Measurements from ENCODE around the gene ALG1. TPM values are rescaled to one million over a fixed set of nuclear protein-coding genes. Genes with fewer than 3 reads are reported as not detected.

Gene ALG1
- total RNA-seq, 2 donors from 2014 or later, result 10.5 to 14.3 TPM

DNA sequence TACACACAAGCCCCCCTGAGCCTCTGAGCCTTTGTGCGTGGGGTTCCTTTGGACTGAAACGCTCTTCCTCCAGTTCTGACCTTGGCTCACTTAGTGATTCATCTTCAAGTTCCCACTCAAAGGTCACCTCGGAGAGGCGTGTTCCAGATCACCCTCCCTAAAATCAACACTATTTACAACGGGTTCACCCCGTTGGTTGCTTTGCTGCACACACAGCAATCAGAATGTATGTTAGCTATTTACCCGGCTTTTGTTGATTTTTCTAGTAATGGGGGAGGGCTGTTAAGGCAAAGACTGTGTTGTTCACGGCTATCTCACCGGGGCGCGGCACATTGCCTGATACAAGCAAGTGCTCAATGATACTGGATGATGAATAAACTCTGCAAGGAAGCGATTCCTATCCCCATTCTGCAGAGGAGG, 38.9 kb upstream of the ALG1 start:
- H3K4me3 ChIP-seq, result peak overlapping the region; percentile 85 to 97
- H3K4me1 ChIP-seq, result peaks cover 0 to 25% of the 10 kb centered on the region in 2 donors
- H3K27me3 ChIP-seq, result no peaks in the 10 kb centered on the region
- TF ChIP-seq, protein P1, sequence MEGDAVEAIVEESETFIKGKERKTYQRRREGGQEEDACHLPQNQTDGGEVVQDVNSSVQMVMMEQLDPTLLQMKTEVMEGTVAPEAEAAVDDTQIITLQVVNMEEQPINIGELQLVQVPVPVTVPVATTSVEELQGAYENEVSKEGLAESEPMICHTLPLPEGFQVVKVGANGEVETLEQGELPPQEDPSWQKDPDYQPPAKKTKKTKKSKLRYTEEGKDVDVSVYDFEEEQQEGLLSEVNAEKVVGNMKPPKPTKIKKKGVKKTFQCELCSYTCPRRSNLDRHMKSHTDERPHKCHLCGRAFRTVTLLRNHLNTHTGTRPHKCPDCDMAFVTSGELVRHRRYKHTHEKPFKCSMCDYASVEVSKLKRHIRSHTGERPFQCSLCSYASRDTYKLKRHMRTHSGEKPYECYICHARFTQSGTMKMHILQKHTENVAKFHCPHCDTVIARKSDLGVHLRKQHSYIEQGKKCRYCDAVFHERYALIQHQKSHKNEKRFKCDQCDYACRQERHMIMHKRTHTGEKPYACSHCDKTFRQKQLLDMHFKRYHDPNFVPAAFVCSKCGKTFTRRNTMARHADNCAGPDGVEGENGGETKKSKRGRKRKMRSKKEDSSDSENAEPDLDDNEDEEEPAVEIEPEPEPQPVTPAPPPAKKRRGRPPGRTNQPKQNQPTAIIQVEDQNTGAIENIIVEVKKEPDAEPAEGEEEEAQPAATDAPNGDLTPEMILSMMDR (IDR thresholded peaks at IDR 0.05), result no peak
- peak overlapping the region in 1 of 2 donors; percentile 71 for H3K27ac ChIP-seq
- no peaks in the 10 kb centered on the region for H3K9me3 ChIP-seq
- H3K36me3 ChIP-seq, result no peaks in the 10 kb centered on the region
- DNase-seq (ENCODE audit: low spot score), result no peak

DNA sequence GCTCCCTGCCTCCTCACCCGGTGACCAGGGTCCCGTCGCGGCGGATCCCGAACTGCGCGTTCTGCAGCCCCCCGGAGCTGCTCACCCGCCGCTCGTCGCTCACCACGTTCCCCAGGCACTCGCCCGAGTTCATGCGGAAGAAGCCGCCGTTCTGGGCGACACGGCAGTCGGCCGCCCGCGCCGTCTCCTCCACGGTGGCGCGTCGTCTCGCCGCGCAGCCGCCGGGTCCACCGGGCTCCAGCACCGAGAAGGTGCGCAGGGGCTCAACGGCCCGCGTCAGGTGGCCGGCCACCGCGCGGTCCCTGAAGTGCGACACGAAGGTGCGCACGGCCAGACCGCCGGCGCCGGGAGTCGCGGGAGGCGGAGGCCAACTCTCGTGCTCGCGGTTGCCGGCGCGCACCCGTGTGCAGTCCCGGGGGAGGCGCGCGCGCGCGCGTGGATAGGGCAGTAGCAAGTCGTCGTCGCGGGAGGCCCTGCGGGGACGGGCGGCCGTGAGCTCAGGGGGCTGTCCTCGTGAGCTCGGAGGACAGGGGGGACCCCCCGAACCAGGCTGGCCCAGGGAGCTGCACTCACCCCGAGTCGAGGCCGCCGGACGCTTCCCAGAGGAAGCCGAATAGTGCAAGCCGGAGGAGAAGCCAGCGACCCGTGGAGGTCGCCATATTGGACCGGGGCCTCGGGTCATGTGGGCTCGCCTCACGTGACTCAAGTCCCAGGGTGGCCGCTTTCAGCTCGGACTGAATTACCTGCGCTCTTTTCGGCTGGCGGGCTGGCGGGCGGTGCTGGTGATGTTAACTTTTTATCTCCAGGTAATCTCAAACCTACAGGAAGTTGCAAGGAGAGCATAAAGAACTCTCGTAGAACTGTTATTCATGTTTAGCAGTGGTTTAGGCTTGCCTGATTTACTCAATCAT, 38.1 kb upstream of the ALG1 start, which contains the start of gene NAGPA:
TSS of gene NAGPA (minus strand) at position 680 of the 911 bp plus-strand sequence. CDS start at position 659, 21 bp downstream.
- peak; percentile 92 for DNase-seq (ENCODE audit: low spot score)
- TF ChIP-seq, protein P1 (IDR thresholded peaks at IDR 0.05), result no peak
- peak within 1 kb of the TSS; percentile 63 to 71 for H3K27ac ChIP-seq

DNA sequence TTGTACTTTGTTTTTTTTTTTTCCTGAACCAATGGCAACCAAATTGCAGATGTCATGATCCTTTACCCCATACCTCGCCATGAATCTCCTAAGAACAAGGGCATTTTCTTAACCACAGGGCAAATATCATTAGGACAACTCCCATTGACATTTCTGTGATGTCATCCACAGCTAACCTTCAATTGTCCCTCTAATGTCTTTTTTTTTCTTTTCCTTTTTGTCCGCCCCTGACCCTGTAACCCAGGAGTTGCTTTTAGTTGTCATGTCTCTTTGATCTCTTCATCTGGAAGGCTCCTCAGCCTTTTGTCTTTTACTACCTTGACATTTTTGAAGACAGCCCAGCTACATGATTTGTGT, 37.5 kb upstream of the ALG1 start:
- Histone ChIP-seq H3K9me3 (no peaks in the 10 kb centered on the region), H3K4me1 (peaks cover 0 to 25% of the 10 kb centered on the region in 2 donors), H3K36me3 (no peaks in the 10 kb centered on the region), H3K27ac (peak overlapping the region; percentile 63 to 71), H3K27me3 (no peaks in the 10 kb centered on the region), H3K4me3 (peak overlapping the region; percentile 85 to 97)
- TF ChIP-seq, protein P1 (IDR thresholded peaks at IDR 0.05), result no peak
- DNase-seq (ENCODE audit: low spot score), result no peak

More for the DNA sequence above, 38.1 kb upstream of the ALG1 start, which contains the start of gene NAGPA:
- H3K4me3 ChIP-seq, result peak within 1 kb of the TSS; percentile 85 to 97
- H3K4me1 ChIP-seq, result peaks cover 0 to 25% of the 10 kb centered on the region in 2 donors
- H3K27me3 ChIP-seq, result no peaks in the 10 kb centered on the region
- H3K36me3 ChIP-seq, result no peaks in the 10 kb centered on the region
- no peaks in the 10 kb centered on the region for H3K9me3 ChIP-seq

DNA sequence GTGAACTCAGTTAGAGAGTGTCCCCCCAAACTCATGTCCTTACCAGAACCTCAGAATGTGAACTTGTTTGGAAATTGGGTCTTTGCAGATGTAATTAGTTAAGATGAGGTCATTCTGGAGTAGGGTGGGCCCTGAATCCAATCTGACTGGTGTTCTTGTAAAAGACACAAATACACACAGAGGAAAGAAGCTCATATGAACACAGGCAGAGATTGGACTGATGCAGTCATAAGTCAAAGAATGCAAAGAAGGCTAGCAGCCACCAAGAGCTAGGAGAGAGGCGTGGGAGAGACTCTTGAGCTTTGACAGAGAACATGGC, 35.8 kb upstream of the ALG1 start:
- Histone ChIP-seq H3K27me3 (no peaks in the 10 kb centered on the region), H3K27ac (no peak overlapping the region), H3K36me3 (no peaks in the 10 kb centered on the region), H3K4me3 (no peak overlapping the region), H3K4me1 (peaks cover 0 to 25% of the 10 kb centered on the region in 2 donors), H3K9me3 (no peaks in the 10 kb centered on the region)
- no peak for DNase-seq (ENCODE audit: low spot score)
- TF ChIP-seq, protein P1 (IDR thresholded peaks at IDR 0.05), result no peak

DNA sequence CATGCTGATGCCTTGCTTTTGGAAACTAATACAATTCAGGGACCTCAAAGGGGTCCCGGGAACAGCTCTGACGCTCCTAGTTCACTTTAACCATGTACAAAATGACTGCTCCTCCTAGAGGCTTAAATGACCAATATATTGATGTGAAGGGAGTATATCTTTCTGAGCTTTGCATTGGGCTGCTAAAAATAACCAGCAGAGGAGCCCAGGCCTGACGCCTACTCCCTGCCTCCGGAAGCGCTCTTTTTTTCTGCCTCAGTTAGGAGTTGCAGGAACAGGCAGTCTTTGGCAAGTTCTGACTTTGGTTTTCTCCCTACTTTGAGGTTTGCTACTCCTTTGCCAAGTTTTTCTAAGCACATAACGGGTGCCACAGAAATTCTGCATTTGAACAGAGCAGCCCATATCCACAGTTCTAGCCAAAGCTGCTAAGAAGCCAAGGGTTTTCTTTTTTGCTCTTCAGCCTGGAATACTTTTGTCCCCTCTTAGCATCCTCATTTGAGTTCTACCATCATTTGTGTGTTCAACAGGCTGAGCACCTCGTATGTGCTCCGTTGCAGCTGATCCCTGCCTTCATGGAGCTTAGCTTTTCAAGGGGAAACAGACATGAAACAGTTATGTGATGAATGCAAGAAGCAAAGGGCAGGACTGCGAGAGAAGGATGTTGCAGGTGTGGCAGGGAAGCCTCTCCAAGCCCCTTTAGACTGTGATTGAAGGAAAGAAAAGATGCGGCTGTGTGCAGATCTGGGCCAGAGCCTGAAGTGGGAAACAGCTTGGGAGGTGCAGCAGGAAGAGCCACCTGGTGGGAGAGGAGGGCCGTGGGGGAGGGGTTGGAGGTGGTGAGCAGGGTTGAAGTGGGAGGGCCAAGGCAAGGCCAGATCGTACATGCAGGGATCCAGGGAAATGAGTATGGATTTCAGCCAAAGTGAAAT, 35.2 kb upstream of the ALG1 start:
- H3K27ac ChIP-seq, result no peak overlapping the region
- TF ChIP-seq, protein P1 (IDR thresholded peaks at IDR 0.05), result no peak

More for the DNA sequence above, 35.2 kb upstream of the ALG1 start:
- H3K9me3 ChIP-seq, result no peaks in the 10 kb centered on the region
- H3K4me1 ChIP-seq, result peaks cover 0 to 25% of the 10 kb centered on the region in 2 donors
- no peak for DNase-seq (ENCODE audit: low spot score)
- H3K27me3 ChIP-seq, result no peaks in the 10 kb centered on the region
- H3K36me3 ChIP-seq, result no peaks in the 10 kb centered on the region
- no peak overlapping the region for H3K4me3 ChIP-seq
